ENCODE data around the gene SLC6A20. TPM values are rescaled to one million over a fixed set of nuclear protein-coding genes. Genes with fewer than 3 reads are reported as not detected.

SLC6A20 gene
- total RNA-seq, 1 experiment from 2014 or later, result 0.89 TPM

DNA sequence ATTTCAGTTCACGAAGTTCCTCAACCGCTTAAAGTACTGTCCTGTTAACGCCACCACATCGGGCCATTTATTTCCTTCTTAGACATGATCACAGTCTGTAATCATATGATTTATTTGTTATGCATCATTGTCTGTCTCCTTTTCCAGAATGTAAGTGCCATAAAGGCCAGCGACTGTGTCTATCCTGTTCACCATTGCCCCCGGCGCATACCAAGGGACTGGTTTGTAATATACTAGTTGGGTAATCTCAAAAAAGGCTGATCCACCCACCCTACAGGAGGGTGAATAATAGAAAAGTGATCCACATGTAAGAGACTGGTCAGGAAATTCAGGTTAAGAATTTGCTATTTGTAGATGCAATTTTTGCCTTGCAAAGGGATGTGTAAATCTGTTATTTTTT, 41.9 kb downstream of the SLC6A20 start:
- TF ChIP-seq CEBPB (IDR thresholded peaks at IDR 0.05; ENCODE audit: low read depth) (no peak), ZFX (IDR thresholded peaks at IDR 0.05) (no peak), YY1 (IDR thresholded peaks at IDR 0.05; ENCODE audit: extremely low read depth, insufficient replicate concordance, low read depth, low read length) (no peak), ELF1 (IDR thresholded peaks at IDR 0.05; ENCODE audit: borderline replicate concordance, low read depth) (no peak), SP1 (IDR thresholded peaks at IDR 0.05; ENCODE audit: low read depth) (no peak), ZNF274 (IDR thresholded peaks at IDR 0.05; ENCODE audit: low read depth, low read length) (no peak), RAD21 (IDR thresholded peaks at IDR 0.05; ENCODE audit: low read depth) (no peak)
- TF ChIP-seq, protein P1, sequence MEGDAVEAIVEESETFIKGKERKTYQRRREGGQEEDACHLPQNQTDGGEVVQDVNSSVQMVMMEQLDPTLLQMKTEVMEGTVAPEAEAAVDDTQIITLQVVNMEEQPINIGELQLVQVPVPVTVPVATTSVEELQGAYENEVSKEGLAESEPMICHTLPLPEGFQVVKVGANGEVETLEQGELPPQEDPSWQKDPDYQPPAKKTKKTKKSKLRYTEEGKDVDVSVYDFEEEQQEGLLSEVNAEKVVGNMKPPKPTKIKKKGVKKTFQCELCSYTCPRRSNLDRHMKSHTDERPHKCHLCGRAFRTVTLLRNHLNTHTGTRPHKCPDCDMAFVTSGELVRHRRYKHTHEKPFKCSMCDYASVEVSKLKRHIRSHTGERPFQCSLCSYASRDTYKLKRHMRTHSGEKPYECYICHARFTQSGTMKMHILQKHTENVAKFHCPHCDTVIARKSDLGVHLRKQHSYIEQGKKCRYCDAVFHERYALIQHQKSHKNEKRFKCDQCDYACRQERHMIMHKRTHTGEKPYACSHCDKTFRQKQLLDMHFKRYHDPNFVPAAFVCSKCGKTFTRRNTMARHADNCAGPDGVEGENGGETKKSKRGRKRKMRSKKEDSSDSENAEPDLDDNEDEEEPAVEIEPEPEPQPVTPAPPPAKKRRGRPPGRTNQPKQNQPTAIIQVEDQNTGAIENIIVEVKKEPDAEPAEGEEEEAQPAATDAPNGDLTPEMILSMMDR (IDR thresholded peaks at IDR 0.05 in 2 of 3, conservative IDR thresholded peaks at IDR 0.05 in 1 of 3; ENCODE audit: borderline replicate concordance in 1 of 3, insufficient read depth in 1 of 3, low read depth in 2 of 3, low read length in 2 of 3), result no peak
- TF ChIP-seq, protein P2, sequence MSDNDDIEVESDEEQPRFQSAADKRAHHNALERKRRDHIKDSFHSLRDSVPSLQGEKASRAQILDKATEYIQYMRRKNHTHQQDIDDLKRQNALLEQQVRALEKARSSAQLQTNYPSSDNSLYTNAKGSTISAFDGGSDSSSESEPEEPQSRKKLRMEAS (IDR thresholded peaks at IDR 0.05), result no peak
- TF ChIP-seq, protein P3, sequence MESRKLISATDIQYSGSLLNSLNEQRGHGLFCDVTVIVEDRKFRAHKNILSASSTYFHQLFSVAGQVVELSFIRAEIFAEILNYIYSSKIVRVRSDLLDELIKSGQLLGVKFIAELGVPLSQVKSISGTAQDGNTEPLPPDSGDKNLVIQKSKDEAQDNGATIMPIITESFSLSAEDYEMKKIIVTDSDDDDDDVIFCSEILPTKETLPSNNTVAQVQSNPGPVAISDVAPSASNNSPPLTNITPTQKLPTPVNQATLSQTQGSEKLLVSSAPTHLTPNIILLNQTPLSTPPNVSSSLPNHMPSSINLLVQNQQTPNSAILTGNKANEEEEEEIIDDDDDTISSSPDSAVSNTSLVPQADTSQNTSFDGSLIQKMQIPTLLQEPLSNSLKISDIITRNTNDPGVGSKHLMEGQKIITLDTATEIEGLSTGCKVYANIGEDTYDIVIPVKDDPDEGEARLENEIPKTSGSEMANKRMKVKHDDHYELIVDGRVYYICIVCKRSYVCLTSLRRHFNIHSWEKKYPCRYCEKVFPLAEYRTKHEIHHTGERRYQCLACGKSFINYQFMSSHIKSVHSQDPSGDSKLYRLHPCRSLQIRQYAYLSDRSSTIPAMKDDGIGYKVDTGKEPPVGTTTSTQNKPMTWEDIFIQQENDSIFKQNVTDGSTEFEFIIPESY (IDR thresholded peaks at IDR 0.05; ENCODE audit: extremely low read depth, insufficient replicate concordance, low read length), result no peak
- no TSS peak for BruUV-seq (replicated peaks)
- no peaks in the 10 kb centered on the region for H3K9me3 ChIP-seq (ENCODE audit: control insufficient read depth in 1 of 2, insufficient read depth in 1 of 2, low read depth in 1 of 2, low read length in 2 of 2)

More for the DNA sequence above, 41.9 kb downstream of the SLC6A20 start:
- Histone ChIP-seq H3K9me2 (ENCODE audit: insufficient read depth) (peaks cover 4% of the 10 kb centered on the region; the same call in 1 of the 2 replicates), H2AFZ (ENCODE audit: low read depth, low read length, poor library complexity, severe bottlenecking) (no peak overlapping the region), H3K27ac (ENCODE audit: low read depth, low read length) (no peak overlapping the region), H3K4me3 (replicated peaks in 1 of 2; ENCODE audit: low read depth in 1 of 2, low read length in 2 of 2) (no peak overlapping the region), H3K4me2 (ENCODE audit: low read length) (no peak overlapping the region), H3K4me1 (ENCODE audit: control insufficient read depth in 1 of 2, insufficient read depth in 2 of 2, low read length in 2 of 2) (no peaks in the 10 kb centered on the region), H3K27me3 (ENCODE audit: insufficient read depth, low read length) (no peaks in the 10 kb centered on the region), H3K79me2 (ENCODE audit: insufficient read depth, low read length) (no peaks in the 10 kb centered on the region), H4K20me1 (ENCODE audit: insufficient read depth) (no peaks in the 10 kb centered on the region), H3K36me3 (ENCODE audit: control insufficient read depth in 1 of 2, insufficient read depth in 2 of 2, low read length in 2 of 2) (no peaks in the 10 kb centered on the region), H3K9ac (ENCODE audit: low read length) (no peak overlapping the region)
- ChIA-PET RAD21 (ENCODE audit: low non-redundant PET in 1 of 2, low total read pairs in 2 of 2, uncharacterized antibody in 2 of 2, unreplicated experiment in 2 of 2) (no interaction called here), CTCF (no interaction called here), POLR2A (no interaction called here)
- ATAC-seq, result no peak
- intact Hi-C loops (cut with micrococcal nuclease), result no loop called here
- DNase-seq (ENCODE audit: low read depth, low spot score), result no peak
